Trophoblast cell (in vitro differentiated cells and primary cell): ENCODE results near the gene PAXX.
"Not testable (repeated sequence)": the region's sequence is repeated elsewhere in the genome, so short reads cannot be mapped to it uniquely, and the experiment has no call there.

Source experiments
- DNase-seq, 2 donors: peaks; one replicate each; pipeline ENCODE4 v3.0.0-alpha.2; 2016
- H2AFZ ChIP-seq: 2 replicates; pipeline ENCODE4 v1.6.1; 2013; ENCODE audit warnings: low read length, moderate library complexity, mild to moderate bottlenecking; ENCODE audit not compliant: insufficient read depth, poor library complexity
- H2AK5ac ChIP-seq: 2 replicates; pipeline ENCODE4 v1.6.1; 2013; ENCODE audit warnings: mild to moderate bottlenecking, low read length
- H2BK120ac ChIP-seq: 2 replicates; pipeline ENCODE4 v1.6.1; 2013; ENCODE audit warnings: low read length, mild to moderate bottlenecking, moderate library complexity; ENCODE audit not compliant: insufficient read depth, poor library complexity
- H2BK12ac ChIP-seq: 2 replicates; pipeline ENCODE4 v1.6.1; 2013; ENCODE audit warnings: mild to moderate bottlenecking, low read length, moderate library complexity
- H2BK5ac ChIP-seq: 2 replicates; pipeline ENCODE4 v1.6.1; 2013; ENCODE audit warnings: low read length, low read depth, moderate library complexity, mild to moderate bottlenecking; ENCODE audit not compliant: poor library complexity
- H3K14ac ChIP-seq: 2 replicates; pipeline ENCODE4 v1.6.1; 2013; ENCODE audit warnings: mild to moderate bottlenecking, low read length
- H3K18ac ChIP-seq: 2 replicates; pipeline ENCODE4 v1.6.1; 2013; ENCODE audit warnings: mild to moderate bottlenecking, low read length
- H3K23ac ChIP-seq: 2 replicates; pipeline ENCODE4 v1.6.1; 2013; ENCODE audit warnings: low read length
- H3K27ac ChIP-seq: 2 replicates; pipeline ENCODE4 v1.5.1; 2013; ENCODE audit warnings: low read depth, mild to moderate bottlenecking, inconsistent platforms, low read length, moderate library complexity
- H3K27me3 ChIP-seq: 2 replicates; pipeline ENCODE4 v1.6.1; 2013; ENCODE audit warnings: inconsistent platforms, mild to moderate bottlenecking, low read length, moderate library complexity; ENCODE audit not compliant: insufficient read depth
- H3K36me3 ChIP-seq, 2 experiments: 1 replicate in 1 of 2; 2 replicates in 1 of 2; pipeline ENCODE4 v1.6.1; 2013; ENCODE audit warnings: low read length in 2 of 2, mild to moderate bottlenecking in 2 of 2, moderate library complexity in 1 of 2; ENCODE audit not compliant: insufficient read depth in 2 of 2, control insufficient read depth in 1 of 2
- H3K4ac ChIP-seq: 2 replicates; pipeline ENCODE4 v1.6.1; 2013; ENCODE audit warnings: low read depth, mild to moderate bottlenecking, low read length, moderate library complexity
- H3K4me1 ChIP-seq, 2 experiments: 1 replicate in 1 of 2; 2 replicates in 1 of 2; pipeline ENCODE4 v1.6.1; 2013; ENCODE audit warnings: low read length in 2 of 2, mild to moderate bottlenecking in 2 of 2, moderate library complexity in 1 of 2; ENCODE audit not compliant: insufficient read depth in 2 of 2, control insufficient read depth in 1 of 2
- H3K4me2 ChIP-seq: 2 replicates; pipeline ENCODE4 v1.6.1; 2013; ENCODE audit warnings: inconsistent platforms, mild to moderate bottlenecking, low read length, moderate library complexity
- H3K4me3 ChIP-seq: 2 replicates; pipeline ENCODE4 v1.5.1; 2013; ENCODE audit warnings: mild to moderate bottlenecking, low read depth, low read length, inconsistent platforms
- H3K79me1 ChIP-seq: one replicate; pipeline ENCODE4 v1.6.1; 2013; ENCODE audit warnings: low read length
- H3K79me2 ChIP-seq: 2 replicates; pipeline ENCODE4 v1.6.1; 2013; ENCODE audit warnings: low read length, mild to moderate bottlenecking; ENCODE audit not compliant: control insufficient read depth, insufficient read depth, poor library complexity
- H3K9ac ChIP-seq: 2 replicates; pipeline ENCODE4 v1.6.1; 2013; ENCODE audit warnings: mild to moderate bottlenecking, low read length
- H3K9me3 ChIP-seq: 2 replicates; pipeline ENCODE4 v1.6.1; 2013; ENCODE audit warnings: low read depth, mild to moderate bottlenecking, control low read depth, inconsistent platforms, low read length; ENCODE audit not compliant: insufficient read depth
- H4K12ac ChIP-seq: 2 replicates; pipeline ENCODE4 v1.6.1; 2013; ENCODE audit warnings: low read depth, mild to moderate bottlenecking, low read length, moderate library complexity
- H4K8ac ChIP-seq: 2 replicates; pipeline ENCODE4 v1.6.1; 2013; ENCODE audit warnings: low read depth, mild to moderate bottlenecking, low read length, moderate library complexity
- H4K91ac ChIP-seq: one replicate; pipeline ENCODE4 v1.6.1; 2013; ENCODE audit warnings: low read depth, mild to moderate bottlenecking, low read length, moderate library complexity
- WGBS: extraction: QIAGEN DNeasy Blood & Tissue Kit; methylation state at CpG from one replicate; pipeline ENCODE4 v1.1.7; 2013; ENCODE audit warnings: missing lambda C conversion rate; ENCODE audit not compliant: insufficient read length, insufficient coverage; ENCODE audit errors: extremely low coverage; 5-methylcytosine and 5-hydroxymethylcytosine counted together

Gene PAXX

GRCh38 chr9:137000177-137000930, 8.1 kb downstream of the PAXX start:
- no CpG with 5 or more reads among the region's 10 CpGs for WGBS
- Histone ChIP-seq H3K79me2 (peaks cover 7% of the 10 kb centered on the region), H3K9me3 (no peaks in the 10 kb centered on the region), H3K14ac (no peak overlapping the region), H2BK12ac (no peak overlapping the region), H4K8ac (no peak overlapping the region), H3K27ac (peak overlapping the region; percentile 64), H3K4me2 (peak overlapping the region; percentile 13), H3K27me3 (no peaks in the 10 kb centered on the region), H3K36me3 (peaks cover 0 to 2% of the 10 kb centered on the region in 2 experiments), H3K4me3 (no peak overlapping the region), H3K4ac (no peak overlapping the region), H3K23ac (no peak overlapping the region), H2BK120ac (peak overlapping the region; percentile 67), H2BK5ac (peak overlapping the region; percentile 69), H3K79me1 (peaks cover 32% of the 10 kb centered on the region), H3K18ac (no peak overlapping the region), H3K4me1 (peaks cover 29 to 37% of the 10 kb centered on the region in 2 experiments), H2AK5ac (no peak overlapping the region), H3K9ac (no peak overlapping the region), H2AFZ (no peak overlapping the region), H4K91ac (peak overlapping the region; percentile 64), H4K12ac (no peak overlapping the region)
- DNase-seq: peak; percentile 54 to 90

- no peaks in the 10 kb centered on the region for H3K27me3 ChIP-seq
- peaks cover 4% of the 10 kb centered on the region for H3K9me3 ChIP-seq
- H4K91ac ChIP-seq: no peak overlapping the region
- no peak overlapping the region for H2AK5ac ChIP-seq
- H3K9ac ChIP-seq: no peak overlapping the region
- H3K4me3 ChIP-seq: peak overlapping the region; percentile 1
- peak overlapping the region; percentile 6 for H2BK120ac ChIP-seq
- no peak for DNase-seq
- peaks cover 13 to 21% of the 10 kb centered on the region in 2 experiments for H3K4me1 ChIP-seq
- H4K8ac ChIP-seq: no peak overlapping the region
- no peak overlapping the region for H3K4ac ChIP-seq
- H2BK12ac ChIP-seq: no peak overlapping the region
- no peak overlapping the region for H3K23ac ChIP-seq
- peaks cover 4% of the 10 kb centered on the region for H3K79me2 ChIP-seq
- no peak overlapping the region for H4K12ac ChIP-seq
- H3K36me3 ChIP-seq: no peaks in the 10 kb centered on the region
- H3K4me2 ChIP-seq: no peak overlapping the region
- H3K27ac ChIP-seq: no peak overlapping the region
- peaks cover 20% of the 10 kb centered on the region for H3K79me1 ChIP-seq
- H2BK5ac ChIP-seq: no peak overlapping the region
- no CpG with 5 or more reads among the region's 20 CpGs for WGBS
- no peak overlapping the region for H3K14ac ChIP-seq
- no peak overlapping the region for H3K18ac ChIP-seq
- no peak overlapping the region for H2AFZ ChIP-seq
Measured at GRCh38 chr9:137001857-137002645, 9.8 kb downstream of the PAXX start.

GRCh38 chr9:137002646-137003041, 10.4 kb downstream of the PAXX start:
- no CpG with 5 or more reads among the region's 10 CpGs for WGBS
- no peak overlapping the region for H3K27ac ChIP-seq
- peak overlapping the region; percentile 47 for H3K4me3 ChIP-seq
- DNase-seq: peak in 1 of 2 donors; percentile 22
- H4K12ac ChIP-seq: no peak overlapping the region
- no peak overlapping the region for H4K8ac ChIP-seq
- no peak overlapping the region for H3K9ac ChIP-seq
- no peak overlapping the region for H2BK12ac ChIP-seq
- H3K9me3 ChIP-seq: peaks cover 4% of the 10 kb centered on the region
- no peak overlapping the region for H4K91ac ChIP-seq
- H3K4me1 ChIP-seq: peaks cover 7 to 15% of the 10 kb centered on the region in 2 experiments
- no peak overlapping the region for H3K14ac ChIP-seq
- H3K23ac ChIP-seq: no peak overlapping the region
- no peaks in the 10 kb centered on the region for H3K36me3 ChIP-seq
- H2AFZ ChIP-seq: no peak overlapping the region
- no peaks in the 10 kb centered on the region for H3K27me3 ChIP-seq
- H3K79me1 ChIP-seq: peaks cover 15% of the 10 kb centered on the region
- H2AK5ac ChIP-seq: no peak overlapping the region
- H2BK120ac ChIP-seq: no peak overlapping the region
- no peak overlapping the region for H3K18ac ChIP-seq
- no peaks in the 10 kb centered on the region for H3K79me2 ChIP-seq
- H2BK5ac ChIP-seq: no peak overlapping the region
- H3K4me2 ChIP-seq: no peak overlapping the region
- no peak overlapping the region for H3K4ac ChIP-seq

GRCh38 chr9:137004285-137004684, 12.1 kb downstream of the PAXX start:
- H3K27me3 ChIP-seq, H2BK5ac ChIP-seq, H3K4ac ChIP-seq, H3K4me1 ChIP-seq, H3K9ac ChIP-seq, H3K18ac ChIP-seq, H2BK12ac ChIP-seq, H3K14ac ChIP-seq, DNase-seq, H2BK120ac ChIP-seq, H2AK5ac ChIP-seq, H3K9me3 ChIP-seq, H4K8ac ChIP-seq, H3K27ac ChIP-seq, H3K79me1 ChIP-seq, H3K4me2 ChIP-seq, H3K4me3 ChIP-seq, H4K91ac ChIP-seq, H3K36me3 ChIP-seq, H3K23ac ChIP-seq, H4K12ac ChIP-seq, H2AFZ ChIP-seq, H3K79me2 ChIP-seq: not testable (repeated sequence)
- no CpG with 5 or more reads among the region's 17 CpGs for WGBS
